Muscle of leg (tissue), 11 donors: ENCODE data around the gene TMEM140. TPM values are rescaled to one million over a fixed set of nuclear protein-coding genes. Genes with fewer than 3 reads are reported as not detected.
"Not testable (repeated sequence)": the region's sequence is repeated elsewhere in the genome, so short reads cannot be mapped to it uniquely, and the experiment has no call there.

Source experiments
- DNase-seq: peaks from one replicate; pipeline ENCODE4 v3.0.0; 2013
- H3K27ac ChIP-seq: one replicate; pipeline ENCODE4 v1.5.1; 2013; ENCODE audit warnings: mild to moderate bottlenecking, low read length, control low read depth
- H3K27me3 ChIP-seq: one replicate; pipeline ENCODE4 v1.6.1; 2013; ENCODE audit warnings: low read length; ENCODE audit not compliant: control insufficient read depth, insufficient read depth
- H3K36me3 ChIP-seq: one replicate; pipeline ENCODE4 v1.6.1; 2013; ENCODE audit warnings: low read length; ENCODE audit not compliant: control insufficient read depth, insufficient read depth
- H3K4me1 ChIP-seq: one replicate; pipeline ENCODE4 v1.6.1; 2013; ENCODE audit warnings: low read length; ENCODE audit not compliant: control insufficient read depth, insufficient read depth
- H3K4me3 ChIP-seq: one replicate; pipeline ENCODE4 v1.5.1; 2013; ENCODE audit warnings: low read length, control low read depth
- H3K9me3 ChIP-seq: replicated peaks from 2 replicates; pipeline ENCODE4 v1.6.1; 2013; ENCODE audit warnings: low read depth, low read length; ENCODE audit not compliant: control insufficient read depth
- WGBS: methylation state at CpG from one replicate; pipeline ENCODE4 v1.1.5; 2013; ENCODE audit warnings: missing lambda C conversion rate; ENCODE audit not compliant: insufficient coverage; 5-methylcytosine and 5-hydroxymethylcytosine counted together
- polyA plus RNA-seq, 8 donors: library from polyadenylated mRNA; unstranded; fragments of 120-200 nt; gene quantifications; one replicate each; pipeline versions ENCODE4 v1.2.1 to v1.2.3, GENCODE V29; 2013; ENCODE audit warnings: inconsistent platforms in 1 of 8, low replicate concordance in 1 of 8; ENCODE audit not compliant: insufficient read length in 8 of 8, insufficient read depth in 1 of 8
- total RNA-seq: library from RNA; stranded (reverse); fragments of 120-200 nt; gene quantifications from one replicate; pipeline ENCODE4 v1.2.4, GENCODE V29; 2013

Gene TMEM140
- total and polyA plus RNA-seq, 9 donors, result 1.3 to 12.5 (median 10.4) TPM

GRCh38 chr7:135211946-135212685 is 64.2 kb downstream of the TMEM140 start:
- peak; percentile 84 for DNase-seq
- not testable (repeated sequence) for H3K9me3 ChIP-seq, H3K27me3 ChIP-seq, H3K36me3 ChIP-seq, H3K4me1 ChIP-seq
- Histone ChIP-seq H3K27ac (peak overlapping the region; percentile 89), H3K4me3 (peak overlapping the region; percentile 66)
- no CpG with 5 or more reads among the region's 30 CpGs for WGBS

- peaks cover 3% of the 10 kb centered on the region for H3K36me3 ChIP-seq
- no peak for DNase-seq
- H3K4me1 ChIP-seq, result peaks cover 7% of the 10 kb centered on the region
- no peak overlapping the region for H3K4me3 ChIP-seq
- WGBS, result 56% methylated on average over 2 of the region's 2 CpGs
- no peaks in the 10 kb centered on the region for H3K9me3 ChIP-seq
- H3K27ac ChIP-seq, result no peak overlapping the region
- no peaks in the 10 kb centered on the region for H3K27me3 ChIP-seq
These were observed 66.0 kb downstream of the TMEM140 start for GRCh38 chr7:135213831-135214230.

- Histone ChIP-seq H3K9me3 (no peaks in the 10 kb centered on the region), H3K4me3 (no peak overlapping the region), H3K27me3 (no peaks in the 10 kb centered on the region), H3K36me3 (no peaks in the 10 kb centered on the region), H3K4me1 (peaks cover 7% of the 10 kb centered on the region), H3K27ac (no peak overlapping the region)
- WGBS, result 80% methylated on average over 1 of the region's 4 CpGs
- DNase-seq, result no peak
These were observed 67.3 kb downstream of the TMEM140 start for GRCh38 chr7:135215180-135215579.

- 40% methylated on average over 2 of the region's 3 CpGs for WGBS
- H3K27ac ChIP-seq, result no peak overlapping the region
These were observed 67.8 kb downstream of the TMEM140 start for GRCh38 chr7:135215698-135216097.

More at GRCh38 chr7:135215698-135216097, 67.8 kb downstream of the TMEM140 start:
- H3K4me1 ChIP-seq, result peaks cover 2% of the 10 kb centered on the region
- H3K4me3 ChIP-seq, result no peak overlapping the region
- H3K36me3 ChIP-seq, result no peaks in the 10 kb centered on the region
- no peaks in the 10 kb centered on the region for H3K27me3 ChIP-seq
- DNase-seq, result no peak
- H3K9me3 ChIP-seq, result no peaks in the 10 kb centered on the region

Other genes starting within 250 kb of the TMEM140 start
- gene AGBL3, start 161.6 kb upstream of the TMEM140 start, total RNA-seq, result 2.2 TPM
- gene AGBL3, start 161.6 kb upstream of the TMEM140 start, polyA plus RNA-seq, result 1 to 10 TPM; 2.1 to 5.1 (median 3.4) TPM
- 43.0 TPM for gene CYREN, start 22.6 kb downstream of the TMEM140 start, total RNA-seq
- gene CYREN, start 22.6 kb downstream of the TMEM140 start, polyA plus RNA-seq, result 10 to 100 TPM; 23.5 to 36.0 (median 31.3) TPM
- gene WDR91, start 63.5 kb downstream of the TMEM140 start, total RNA-seq, result 9.9 TPM
- gene WDR91, start 63.5 kb downstream of the TMEM140 start, polyA plus RNA-seq, result 10 to 100 TPM in 4 of 8 donors, 1 to 10 TPM in 4; 7.3 to 13.6 (median 10.0) TPM
- gene STRA8, start 85.8 kb downstream of the TMEM140 start, total RNA-seq, result not detected
- gene STRA8, start 85.8 kb downstream of the TMEM140 start, polyA plus RNA-seq, result not detected